Natural killer cell (primary cell): ENCODE measurements around the gene SORBS2. TPM values are rescaled to one million over a fixed set of nuclear protein-coding genes. Genes with fewer than 3 reads are reported as not detected.

Source experiments
- ATAC-seq, 3 donors: fragments of 150-1000 bp in 2 of 3; fragments of 200-7000 bp in 1 of 3; cut with Tn5 transposase; 1 replicate in 1 of 3; 2 replicates in 2 of 3; pipeline ENCODE4 v1.10.0; 2021; ENCODE audit warnings: mild to moderate bottlenecking in 2 of 3, moderate library complexity in 2 of 3
- DNase-seq, 2 donors: peaks; one replicate each; pipeline versions ENCODE4 v3.0.0 to v3.0.0-alpha.2; 2013 to 2021; ENCODE audit warnings: mixed read lengths in 1 of 2
- H3K27ac ChIP-seq: one replicate; pipeline ENCODE4 v1.5.1; 2013; ENCODE audit warnings: mild to moderate bottlenecking, low read length
- H3K27me3 ChIP-seq: one replicate; pipeline ENCODE4 v1.6.1; 2013; ENCODE audit warnings: low read length; ENCODE audit not compliant: control insufficient read depth, insufficient read depth
- H3K36me3 ChIP-seq: one replicate; pipeline ENCODE4 v1.6.1; 2013; ENCODE audit warnings: low read length; ENCODE audit not compliant: control insufficient read depth, insufficient read depth
- H3K4me1 ChIP-seq: one replicate; pipeline ENCODE4 v1.6.1; 2013; ENCODE audit warnings: low read length; ENCODE audit not compliant: control insufficient read depth, insufficient read depth
- H3K4me3 ChIP-seq: one replicate; pipeline ENCODE4 v1.5.1; 2013; ENCODE audit warnings: low read length
- H3K9me3 ChIP-seq: one replicate; pipeline ENCODE4 v1.6.1; 2013; ENCODE audit warnings: low read length; ENCODE audit not compliant: control insufficient read depth, insufficient read depth
- H3K27ac Mint-ChIP-seq, 2 donors: one replicate each; pipeline ENCODE4 v1.8.0; 2022; ENCODE audit warnings: mild to moderate bottlenecking in 2 of 2, mixed read lengths in 2 of 2, moderate library complexity in 1 of 2
- H3K27me3 Mint-ChIP-seq, 2 donors: one replicate each; pipeline ENCODE4 v1.8.0; 2022; ENCODE audit warnings: low read depth in 2 of 2, mixed read lengths in 2 of 2
- H3K36me3 Mint-ChIP-seq: one replicate; pipeline ENCODE4 v1.8.0; 2022; ENCODE audit warnings: mixed read lengths
- H3K4me1 Mint-ChIP-seq, 2 donors: one replicate each; pipeline ENCODE4 v1.8.0; 2022; ENCODE audit warnings: mixed read lengths in 2 of 2
- H3K4me3 Mint-ChIP-seq: one replicate; pipeline ENCODE4 v1.8.0; 2022; ENCODE audit warnings: mild to moderate bottlenecking, moderate library complexity, mixed read lengths
- H3K9me3 Mint-ChIP-seq, 2 donors: one replicate each; pipeline ENCODE4 v1.8.0; 2022; ENCODE audit warnings: mixed read lengths in 2 of 2
- WGBS: methylation state at CpG from one replicate; pipeline ENCODE4 v1.1.7; 2013; ENCODE audit warnings: missing lambda C conversion rate; ENCODE audit not compliant: insufficient coverage; 5-methylcytosine and 5-hydroxymethylcytosine counted together
- intact Hi-C: fragments of 100-400 bp; cut with micrococcal nuclease; formaldehyde crosslinking; loops from one replicate; pipeline ENCODE4 v1.14.2; 2022
- total RNA-seq, 4 donors: library from RNA; stranded (reverse); fragments of 120-200 nt in 1 of 4; gene quantifications; one replicate each; pipeline versions ENCODE4 v1.2.3 to v1.2.4, GENCODE V29; 2013 to 2022
- TF ChIP-seq, protein P1 (sequence below): fragments of 200-600 bp; IDR thresholded peaks from one replicate; pipeline ENCODE4 v1.8.0; 2022; ENCODE audit warnings: antibody characterized with exemption

Gene SORBS2
- total RNA-seq, 3 donors from 2014 or later (not counting 1 experiment from before 2014, with no cell fraction given), result 10.2 to 15.6 (median 13.5) TPM

DNA sequence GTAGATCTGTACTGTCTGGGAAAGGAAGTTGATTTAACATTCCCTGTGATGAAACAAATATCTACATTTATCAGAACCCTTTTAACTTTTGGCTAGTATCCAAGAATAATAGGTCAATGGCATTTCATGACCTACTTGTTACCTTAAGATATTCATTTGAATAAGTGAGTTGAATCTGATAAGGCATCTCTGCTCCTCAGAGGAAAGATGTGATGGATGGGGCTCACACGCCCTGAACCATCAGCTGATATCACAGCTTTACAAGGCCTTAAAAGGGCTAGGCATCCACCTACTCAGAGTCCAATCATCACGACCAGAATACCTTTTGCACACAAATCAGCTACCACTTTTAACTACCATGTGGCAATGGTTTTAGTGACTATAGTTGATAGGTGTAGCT, 186.5 kb downstream of the SORBS2 start:
- Mint-ChIP-seq H3K27me3 (peaks cover 2 to 6% of the 10 kb centered on the region in 2 donors), H3K4me3 (no peak overlapping the region), H3K36me3 (no peaks in the 10 kb centered on the region), H3K9me3 (no peaks in the 10 kb centered on the region), H3K4me1 (no peaks in the 10 kb centered on the region), H3K27ac (no peak overlapping the region)
- Histone ChIP-seq H3K4me3 (no peak overlapping the region), H3K4me1 (no peaks in the 10 kb centered on the region), H3K36me3 (no peaks in the 10 kb centered on the region), H3K27ac (no peak overlapping the region), H3K27me3 (no peaks in the 10 kb centered on the region), H3K9me3 (no peaks in the 10 kb centered on the region)
- ATAC-seq, result no peak
- intact Hi-C loops, result no loop called here
- WGBS, result no CpG with 5 or more reads among the region's 2 CpGs
- TF ChIP-seq, protein P1, sequence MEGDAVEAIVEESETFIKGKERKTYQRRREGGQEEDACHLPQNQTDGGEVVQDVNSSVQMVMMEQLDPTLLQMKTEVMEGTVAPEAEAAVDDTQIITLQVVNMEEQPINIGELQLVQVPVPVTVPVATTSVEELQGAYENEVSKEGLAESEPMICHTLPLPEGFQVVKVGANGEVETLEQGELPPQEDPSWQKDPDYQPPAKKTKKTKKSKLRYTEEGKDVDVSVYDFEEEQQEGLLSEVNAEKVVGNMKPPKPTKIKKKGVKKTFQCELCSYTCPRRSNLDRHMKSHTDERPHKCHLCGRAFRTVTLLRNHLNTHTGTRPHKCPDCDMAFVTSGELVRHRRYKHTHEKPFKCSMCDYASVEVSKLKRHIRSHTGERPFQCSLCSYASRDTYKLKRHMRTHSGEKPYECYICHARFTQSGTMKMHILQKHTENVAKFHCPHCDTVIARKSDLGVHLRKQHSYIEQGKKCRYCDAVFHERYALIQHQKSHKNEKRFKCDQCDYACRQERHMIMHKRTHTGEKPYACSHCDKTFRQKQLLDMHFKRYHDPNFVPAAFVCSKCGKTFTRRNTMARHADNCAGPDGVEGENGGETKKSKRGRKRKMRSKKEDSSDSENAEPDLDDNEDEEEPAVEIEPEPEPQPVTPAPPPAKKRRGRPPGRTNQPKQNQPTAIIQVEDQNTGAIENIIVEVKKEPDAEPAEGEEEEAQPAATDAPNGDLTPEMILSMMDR, result no peak
- no peak for DNase-seq

DNA sequence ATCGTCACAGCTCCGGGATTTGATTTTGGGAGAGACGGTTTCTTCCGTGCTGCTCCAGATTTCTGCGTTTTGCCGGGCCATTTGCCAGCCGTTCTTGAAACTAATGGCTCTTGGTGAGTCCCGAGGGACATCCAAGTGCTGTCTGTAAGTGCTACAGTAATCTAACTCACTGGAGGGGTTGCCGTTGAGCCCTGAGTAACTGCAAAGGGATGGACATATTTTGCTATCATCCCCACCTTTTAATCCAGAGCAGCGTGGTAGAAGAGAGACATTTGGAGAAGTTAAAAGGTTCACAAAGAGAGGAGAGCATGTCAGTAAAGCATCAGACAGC, 187.8 kb downstream of the SORBS2 start:
- Histone ChIP-seq H3K4me3 (no peak overlapping the region), H3K27ac (no peak overlapping the region), H3K27me3 (no peaks in the 10 kb centered on the region), H3K36me3 (no peaks in the 10 kb centered on the region), H3K4me1 (no peaks in the 10 kb centered on the region), H3K9me3 (no peaks in the 10 kb centered on the region)
- intact Hi-C loops, result no loop called here
- WGBS, result 95% methylated on average over 9 of the region's 10 CpGs
- H3K4me3 Mint-ChIP-seq, result no peak overlapping the region
- no peaks in the 10 kb centered on the region for H3K36me3 Mint-ChIP-seq
- peaks cover 0 to 6% of the 10 kb centered on the region in 2 donors for H3K27me3 Mint-ChIP-seq
- H3K9me3 Mint-ChIP-seq, result no peaks in the 10 kb centered on the region
- TF ChIP-seq, protein P1, result no peak
- no peak overlapping the region for H3K27ac Mint-ChIP-seq
- no peak for DNase-seq
- ATAC-seq, result no peak
- no peaks in the 10 kb centered on the region for H3K4me1 Mint-ChIP-seq

DNA sequence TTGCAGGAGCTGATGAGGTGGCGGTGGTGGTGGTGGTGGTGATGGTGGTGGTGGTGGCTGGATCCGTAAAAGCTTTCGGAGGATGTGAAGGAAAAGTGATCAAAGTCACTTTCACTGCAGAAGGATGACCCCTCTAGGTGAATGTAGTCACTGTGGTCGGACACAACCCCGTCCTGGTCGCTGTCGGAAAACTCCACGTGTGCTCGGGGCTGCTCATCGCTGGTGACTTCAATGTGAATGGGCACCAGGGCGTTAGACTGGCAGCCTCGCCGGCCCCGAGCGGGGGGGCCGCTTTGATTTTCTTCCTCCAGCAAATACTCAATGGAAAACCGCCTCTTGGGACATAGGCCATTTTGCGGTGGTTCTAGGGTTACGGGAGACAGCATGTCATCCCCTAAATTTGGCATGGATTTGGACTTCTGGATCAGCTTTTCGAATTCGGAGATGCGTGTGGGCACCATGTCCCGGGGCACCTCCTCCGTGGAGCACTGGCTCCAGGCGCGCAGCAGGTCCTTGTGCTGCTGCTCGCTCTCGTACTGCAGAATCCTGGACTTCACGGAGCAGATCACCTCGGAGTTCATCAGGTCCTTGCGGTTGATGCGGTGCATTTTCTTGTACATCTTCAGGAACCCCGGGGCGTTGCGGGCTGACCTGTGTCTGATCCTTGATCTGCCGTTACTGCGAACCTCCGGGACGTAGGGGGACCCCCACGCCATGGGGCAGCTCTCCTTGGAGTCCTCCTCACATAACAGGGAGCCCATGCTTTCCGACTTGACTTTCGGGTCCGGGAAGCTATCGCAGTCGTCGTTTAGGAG, 188.3 kb downstream of the SORBS2 start:
- no peaks in the 10 kb centered on the region for H3K4me1 Mint-ChIP-seq
- H3K9me3 ChIP-seq, result no peaks in the 10 kb centered on the region
- H3K27me3 ChIP-seq, result no peaks in the 10 kb centered on the region
- intact Hi-C loops, result no loop called here
- H3K4me1 ChIP-seq, result no peaks in the 10 kb centered on the region
- H3K36me3 ChIP-seq, result no peaks in the 10 kb centered on the region
- ATAC-seq (no peak), DNase-seq (no peak)
- 95% methylated on average over 46 of the region's 46 CpGs for WGBS
- TF ChIP-seq, protein P1, result no peak
- H3K9me3 Mint-ChIP-seq, result no peaks in the 10 kb centered on the region
- H3K27ac ChIP-seq, result no peak overlapping the region
- no peak overlapping the region for H3K27ac Mint-ChIP-seq
- no peak overlapping the region for H3K4me3 Mint-ChIP-seq
- H3K4me3 ChIP-seq, result no peak overlapping the region
- H3K27me3 Mint-ChIP-seq, result peaks cover 0 to under 1% of the 10 kb centered on the region in 2 donors
- H3K36me3 Mint-ChIP-seq, result no peaks in the 10 kb centered on the region

- H3K4me1 Mint-ChIP-seq, result no peaks in the 10 kb centered on the region
- ATAC-seq (no peak), DNase-seq (no peak)
- Histone ChIP-seq H3K27me3 (no peaks in the 10 kb centered on the region), H3K4me1 (no peaks in the 10 kb centered on the region), H3K36me3 (no peaks in the 10 kb centered on the region), H3K9me3 (no peaks in the 10 kb centered on the region), H3K27ac (no peak overlapping the region), H3K4me3 (no peak overlapping the region)
- intact Hi-C loops, result no loop called here
- no peak overlapping the region for H3K4me3 Mint-ChIP-seq
- no peaks in the 10 kb centered on the region for H3K9me3 Mint-ChIP-seq
- no peaks in the 10 kb centered on the region for H3K36me3 Mint-ChIP-seq
- WGBS, result 100% methylated on average over 1 of the region's 4 CpGs
- no peak overlapping the region for H3K27ac Mint-ChIP-seq
- TF ChIP-seq, protein P1, result no peak
- H3K27me3 Mint-ChIP-seq, result peaks cover 0 to 2% of the 10 kb centered on the region in 2 donors
Measured at GRCh38 chr4:185608185-185608584, 203.8 kb downstream of the SORBS2 start.
